Measurements from ENCODE around the gene RNU7-1.

Gene RNU7-1

DNA sequence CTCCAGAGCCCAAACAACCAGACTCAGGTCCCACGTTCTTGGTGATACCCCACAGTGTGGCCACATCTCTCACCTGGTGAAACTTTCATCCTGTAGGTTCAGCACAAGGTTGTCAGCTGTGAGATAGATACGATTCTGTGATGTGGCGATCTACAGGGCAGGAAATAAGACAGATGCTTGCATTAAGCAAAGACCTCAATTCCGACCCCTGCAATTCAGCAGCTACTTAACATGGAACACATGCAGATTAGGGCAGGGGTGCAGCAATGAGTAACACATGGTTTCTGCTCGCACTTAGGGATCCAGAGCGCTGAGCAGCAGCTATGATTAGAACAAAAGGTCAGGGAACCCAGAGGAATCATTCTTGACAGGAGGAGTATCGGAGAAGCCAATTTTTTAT, 22.7 kb downstream of the RNU7-1 start:
- no peak for DNase-seq

DNA sequence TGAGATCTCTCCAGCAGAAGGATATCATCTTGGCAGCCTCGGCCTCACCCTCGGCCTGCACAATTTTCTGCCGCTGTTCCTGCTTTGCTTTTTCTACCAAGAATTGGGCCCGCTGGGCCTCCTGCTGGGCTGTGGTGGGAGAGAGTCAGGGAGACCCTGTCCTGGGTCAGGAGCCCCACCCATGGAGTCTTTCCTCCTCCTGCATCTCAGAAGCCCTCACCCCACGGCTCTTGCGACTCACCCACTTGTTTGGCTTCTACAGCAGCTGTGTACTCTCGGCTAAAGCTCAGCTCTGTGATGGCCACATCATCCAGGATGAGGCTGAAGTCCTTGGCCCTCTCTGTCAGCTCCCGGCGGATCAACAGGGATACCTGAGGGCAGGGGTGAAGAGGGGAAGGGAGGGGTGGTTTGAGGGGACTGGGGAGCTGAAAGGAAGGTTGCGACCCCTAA, 24.1 kb downstream of the RNU7-1 start:
- DNase-seq, result no peak

DNA sequence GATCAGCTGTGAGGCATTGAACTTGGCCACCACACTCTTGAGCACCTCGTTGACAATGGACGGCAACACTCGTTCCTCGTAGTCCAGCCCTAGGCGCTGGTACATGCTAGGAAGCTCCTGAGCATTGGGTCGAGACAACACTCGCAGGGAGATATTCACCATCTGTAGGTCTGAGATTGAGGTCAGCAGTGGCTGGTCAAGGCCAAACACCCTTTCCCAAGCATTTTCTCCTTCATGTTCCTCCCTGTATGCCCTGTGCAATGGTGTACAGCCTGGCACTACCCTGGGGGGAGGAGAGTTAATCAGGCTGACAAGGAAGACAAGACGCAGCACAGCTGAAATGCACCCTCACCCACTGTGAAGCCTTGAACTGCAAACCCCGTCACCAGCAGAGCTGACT, 24.8 kb downstream of the RNU7-1 start:
- DNase-seq, result no peak

DNA sequence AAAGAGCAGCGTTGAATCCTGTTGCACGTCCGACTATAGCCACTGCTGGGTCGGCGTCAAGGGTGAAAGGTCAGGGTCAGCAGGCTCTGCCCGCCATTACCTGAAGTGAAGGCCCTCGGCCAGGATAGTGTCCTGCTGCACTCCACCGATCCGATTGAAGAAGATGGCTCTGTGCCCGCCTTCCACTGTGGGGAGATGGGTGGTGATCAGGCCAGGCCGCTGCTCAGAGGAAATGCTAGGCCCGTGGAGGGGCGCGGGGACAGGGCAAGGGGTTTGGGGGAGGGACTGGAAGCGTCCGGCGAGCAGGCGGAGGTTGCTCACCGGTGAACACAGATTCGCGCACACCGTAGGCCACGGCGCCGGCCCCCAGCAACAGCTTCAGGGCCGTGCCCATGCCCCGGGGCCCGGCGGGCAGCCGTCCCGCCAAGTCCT, 26.5 kb downstream of the RNU7-1 start:
- DNase-seq, result no peak

DNA sequence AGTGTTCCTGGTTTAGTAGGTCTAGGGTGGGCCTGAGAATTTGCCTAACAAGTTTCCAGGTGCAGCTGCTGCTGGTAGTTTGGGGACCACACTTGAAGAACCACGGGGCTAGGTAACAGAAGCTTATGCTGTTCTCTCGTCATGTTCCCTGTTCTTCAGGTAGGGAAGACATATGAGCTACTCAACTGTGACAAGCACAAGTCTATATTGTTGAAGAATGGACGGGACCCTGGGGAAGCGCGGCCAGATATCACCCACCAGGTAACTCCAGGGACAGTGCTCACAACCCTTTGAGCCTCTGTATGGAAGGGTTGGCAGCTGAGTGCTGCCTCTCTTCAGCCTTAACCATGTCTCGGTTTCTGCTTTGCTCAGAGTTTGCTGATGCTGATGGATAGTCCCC, 30.6 kb downstream of the RNU7-1 start:
- no peak for DNase-seq

DNA sequence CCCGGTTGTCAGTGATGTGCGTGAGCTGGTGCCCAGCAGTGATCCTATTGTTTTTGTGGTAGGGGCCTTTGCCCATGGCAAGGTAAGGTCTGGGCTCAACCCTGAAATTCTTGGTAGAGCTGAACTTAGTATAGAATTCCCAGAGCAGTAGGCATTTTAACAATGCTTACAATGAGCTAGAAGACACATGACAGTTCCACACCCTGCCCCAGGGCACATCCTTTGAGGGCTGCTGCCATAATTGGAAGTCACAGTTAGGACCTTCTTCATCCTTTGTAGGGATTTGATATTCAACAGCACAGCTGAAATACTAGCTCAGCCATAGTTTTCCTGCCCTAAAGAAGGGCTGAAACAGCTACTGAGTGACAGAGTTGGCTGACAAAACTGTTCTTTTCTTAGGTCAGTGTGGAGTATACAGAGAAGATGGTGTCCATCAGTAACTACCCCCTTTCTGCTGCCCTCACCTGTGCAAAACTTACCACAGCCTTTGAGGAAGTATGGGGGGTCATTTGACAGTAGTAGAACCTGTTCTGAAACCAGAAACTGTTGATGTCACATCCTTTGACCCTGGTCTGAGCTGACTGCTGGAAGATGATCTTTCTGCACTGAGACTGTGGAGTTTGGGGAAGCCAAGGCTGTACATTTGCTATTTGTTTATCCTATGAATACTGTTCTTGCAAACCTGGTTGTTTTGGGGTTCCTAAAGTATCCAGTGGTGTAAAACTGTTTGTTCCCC, 31.8 kb downstream of the RNU7-1 start:
- DNase-seq, result no peak

DNA sequence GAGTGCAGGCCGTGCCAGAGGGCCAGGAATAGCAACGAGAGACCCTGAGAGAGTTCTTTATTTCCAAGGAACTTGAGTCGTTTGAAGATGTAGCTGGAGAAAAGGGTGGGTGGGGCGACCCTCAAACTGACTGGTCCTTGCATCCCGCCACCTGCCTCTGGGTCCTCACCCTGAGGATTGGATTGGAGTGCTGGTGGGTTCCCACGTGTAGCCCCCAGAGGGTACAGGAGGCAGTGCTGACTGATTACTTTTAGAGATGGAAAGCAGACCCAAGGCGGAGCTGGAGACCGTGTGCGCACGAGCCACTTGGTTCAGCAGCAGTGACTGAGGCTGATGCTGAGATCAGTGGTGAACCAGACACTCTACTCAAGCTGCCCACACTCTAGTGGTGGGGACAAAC, 34.0 kb downstream of the RNU7-1 start:
- DNase-seq, result no peak

DNA sequence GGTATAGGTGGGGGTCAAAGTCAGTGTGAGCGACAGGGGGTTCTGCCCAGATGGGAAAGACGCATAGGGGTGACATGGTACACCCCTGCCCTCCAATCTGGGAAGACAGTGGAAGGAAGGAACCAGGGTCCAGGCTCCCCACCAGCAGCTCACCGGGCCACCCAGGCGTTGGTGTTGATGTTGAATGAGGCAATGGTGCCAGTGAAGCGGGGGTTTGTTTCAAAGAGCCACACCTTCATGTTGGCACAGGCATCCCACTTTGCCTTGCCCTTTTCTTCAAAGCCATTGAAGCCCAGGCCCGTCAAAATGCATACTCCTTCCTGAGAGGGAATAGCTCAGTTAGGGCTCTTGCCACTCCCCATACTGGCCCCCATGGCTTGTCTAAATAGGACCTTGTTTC, 34.6 kb downstream of the RNU7-1 start:
- no peak for DNase-seq

DNA sequence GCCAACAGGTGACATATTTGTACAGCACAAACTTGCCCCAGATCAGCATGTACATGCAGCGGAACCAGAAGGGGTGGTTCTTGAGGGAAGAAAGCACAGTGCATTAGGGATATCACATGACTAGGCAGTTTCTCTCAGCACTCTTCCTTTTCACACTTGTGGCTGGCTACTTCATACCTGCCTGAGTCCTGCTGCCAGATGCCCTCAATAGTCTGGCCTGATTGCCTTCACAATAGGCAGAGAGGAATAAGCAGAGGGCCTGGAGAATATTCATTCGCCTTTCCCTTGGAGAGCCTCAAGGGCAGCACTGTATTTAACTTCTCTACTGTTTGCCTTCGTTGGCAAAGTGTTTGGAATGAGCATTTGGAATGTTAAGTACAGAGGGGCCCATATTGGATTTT, 35.0 kb downstream of the RNU7-1 start:
- DNase-seq, result no peak

DNA sequence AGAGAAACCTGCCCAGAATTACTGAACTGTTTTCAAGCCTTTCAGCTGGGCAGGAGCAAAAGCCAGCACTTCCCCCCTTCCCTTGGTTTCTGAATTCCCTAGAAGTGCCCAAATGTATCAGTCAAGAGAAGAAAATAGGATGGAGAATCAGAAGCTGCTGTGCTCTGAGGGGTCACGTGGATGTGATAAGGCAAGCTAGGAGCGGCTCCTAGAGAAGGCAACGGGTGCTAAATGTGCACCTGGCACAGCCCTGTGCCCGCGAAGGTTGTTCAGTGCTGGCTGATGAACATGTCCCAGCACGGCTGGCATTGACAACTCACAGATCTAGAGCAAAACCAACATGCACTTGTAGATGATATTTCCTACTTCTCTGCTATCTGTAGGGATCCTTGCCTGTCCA, 35.4 kb downstream of the RNU7-1 start:
- no peak for DNase-seq

DNA sequence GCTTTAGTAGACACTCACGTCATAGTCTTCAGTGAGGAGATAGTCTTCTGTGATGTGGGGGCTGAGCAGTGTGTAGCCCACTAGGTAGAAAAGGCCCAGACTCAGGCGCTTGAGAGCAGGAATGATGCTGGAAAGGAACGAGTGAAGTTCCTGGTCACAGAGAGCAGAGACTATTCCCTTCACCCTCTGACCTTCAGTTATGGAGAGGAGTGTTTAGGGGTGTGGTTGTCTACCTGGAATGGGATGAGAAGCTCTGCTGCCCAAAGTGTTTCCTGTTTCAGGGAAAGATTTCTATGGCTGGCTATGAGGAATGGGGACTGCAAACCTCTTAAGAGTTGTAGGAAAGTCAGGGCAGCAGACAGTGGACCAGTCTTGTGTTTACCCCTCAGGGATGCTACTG, 35.8 kb downstream of the RNU7-1 start:
- no peak for DNase-seq

DNA sequence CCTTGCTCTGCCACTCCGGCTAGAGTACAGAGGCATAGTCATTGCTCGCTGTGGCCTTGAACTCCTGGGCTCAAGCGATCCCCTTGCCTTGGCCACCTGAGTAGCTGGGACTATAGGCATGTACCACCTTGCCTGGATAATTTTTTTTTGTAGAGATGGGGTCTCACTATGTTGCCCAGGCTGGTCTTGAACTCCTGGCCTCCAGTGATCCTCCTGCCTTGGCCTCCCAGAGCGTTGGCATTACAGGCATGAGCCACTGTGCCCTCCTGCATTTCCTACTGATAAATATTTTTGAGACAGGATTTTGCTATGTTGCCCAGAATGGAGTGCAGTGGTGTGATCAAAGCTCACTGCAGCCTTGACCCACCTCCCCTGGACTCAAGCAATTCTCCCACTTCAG, 36.5 kb downstream of the RNU7-1 start:
- DNase-seq, result no peak

DNA sequence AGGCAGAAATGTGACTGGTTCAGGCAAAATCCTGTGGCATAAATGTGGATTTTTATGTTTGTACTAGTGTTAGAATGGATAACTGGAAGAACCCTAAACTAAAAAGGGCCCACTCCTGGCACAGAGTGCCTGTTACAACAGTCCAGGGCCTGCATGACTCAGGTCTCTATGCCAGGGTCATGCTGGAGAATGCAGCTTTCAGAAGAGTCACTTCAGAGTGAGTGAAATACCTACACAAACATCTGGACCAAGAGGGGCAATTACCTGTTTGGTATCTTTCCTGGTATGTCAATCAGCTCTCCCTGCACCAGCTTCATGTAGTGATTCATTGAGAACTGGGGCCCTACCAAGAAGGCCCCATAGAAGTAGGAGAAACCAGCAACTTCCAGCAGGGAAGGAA, 37.1 kb downstream of the RNU7-1 start:
- no peak for DNase-seq

DNA sequence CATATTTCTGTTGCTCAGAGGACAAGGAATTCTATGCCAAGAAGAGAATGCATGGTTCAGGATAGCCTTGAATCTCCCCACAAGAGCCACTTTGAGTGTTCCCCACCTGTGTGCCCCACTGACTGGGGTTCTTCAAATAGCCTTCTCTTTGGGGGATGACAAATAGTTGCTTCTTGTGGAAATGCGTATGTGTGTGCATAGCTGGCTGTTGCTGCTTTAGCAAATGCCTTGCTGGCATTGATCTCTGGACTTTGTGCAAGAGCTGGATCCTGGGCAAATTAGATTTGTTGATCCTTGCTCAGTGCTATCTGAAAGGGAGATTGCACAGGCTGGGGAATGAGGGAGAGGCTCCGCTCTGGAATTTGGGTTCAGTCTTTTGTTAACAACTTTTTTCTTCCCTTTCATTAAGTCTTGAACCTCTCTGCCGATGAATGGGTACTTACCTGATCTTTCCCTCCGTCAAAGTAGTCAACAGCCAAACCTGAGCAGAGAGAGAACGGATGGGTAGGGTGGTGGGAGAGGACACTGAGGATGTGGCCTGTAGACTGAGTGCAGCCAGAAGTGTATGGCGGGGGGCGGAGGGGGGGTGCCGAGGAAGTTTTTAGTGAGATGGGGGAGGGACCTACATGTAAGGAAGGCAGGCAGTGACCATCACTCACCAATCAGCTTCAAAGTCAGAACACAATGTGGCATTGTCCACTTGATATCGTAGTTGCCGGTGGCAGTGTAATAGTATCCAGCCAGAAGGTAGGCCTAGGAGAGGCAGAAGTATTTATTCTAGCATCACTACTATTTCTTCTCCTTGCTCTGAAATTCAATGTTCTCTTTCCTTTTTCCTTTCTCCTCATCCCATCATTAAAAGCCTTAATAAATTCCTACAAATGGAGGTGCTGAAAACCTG, 37.8 kb downstream of the RNU7-1 start:
- DNase-seq, result no peak

DNA sequence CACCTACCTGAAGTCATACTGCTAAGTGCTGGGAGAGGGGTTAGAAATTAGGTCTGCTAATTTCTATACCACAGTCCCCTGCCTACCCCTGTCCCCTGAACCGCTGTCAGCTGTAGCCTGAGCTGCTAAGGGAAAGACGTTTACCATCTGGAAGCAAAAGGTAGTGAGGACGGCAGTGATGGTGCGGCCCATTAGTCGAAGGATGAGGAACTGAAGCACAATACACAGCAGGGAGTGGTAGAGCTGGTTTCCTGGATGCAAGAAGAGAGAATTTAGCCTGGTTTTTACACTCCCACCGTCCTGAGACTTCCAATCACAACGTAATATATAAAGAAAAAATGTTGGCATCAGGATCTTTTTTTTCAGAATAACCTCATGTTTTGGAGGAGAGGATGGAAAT, 38.9 kb downstream of the RNU7-1 start:
- no peak for DNase-seq

DNA sequence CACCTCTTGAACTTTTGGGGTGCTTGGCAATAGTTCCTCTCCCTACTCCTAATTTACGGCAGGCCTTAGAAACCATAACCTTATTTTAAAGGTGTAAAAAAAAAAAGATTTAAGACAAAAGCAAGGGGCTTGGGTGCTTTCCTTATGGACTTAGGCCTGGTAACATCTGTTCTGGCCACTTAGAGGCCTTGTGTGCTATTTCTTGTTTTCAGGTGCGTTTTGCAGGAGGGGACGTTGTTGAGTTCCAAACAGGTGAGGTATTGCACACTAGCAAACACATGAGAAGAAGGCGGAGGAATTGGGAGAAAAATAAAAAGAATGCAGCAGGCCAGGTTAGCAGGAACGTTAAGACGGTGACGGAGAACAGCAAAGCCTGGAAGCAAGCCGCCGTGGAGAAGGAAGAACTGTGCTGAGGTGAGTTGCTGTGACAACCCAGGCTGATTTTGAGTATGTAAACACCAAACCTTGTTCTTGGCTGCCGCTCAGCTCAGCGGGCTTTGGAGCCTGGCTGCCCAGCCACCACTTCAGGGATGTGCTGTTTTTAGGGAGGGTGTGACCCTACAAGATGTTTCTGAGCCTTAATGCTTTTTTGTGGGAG, 44.4 kb downstream of the RNU7-1 start:
- DNase-seq, result no peak

Measured in fibroblast of skin of abdomen (primary cell).